Astrocyte of the spinal cord (primary cell): ENCODE results near the gene DENND4A.

Experiments used
- DNase-seq: peaks from one replicate; pipeline ENCODE4 v3.0.0; 2011; ENCODE audit warnings: low read depth, low spot score
- H3K4me3 ChIP-seq: 2 replicates; pipeline ENCODE4 v1.5.1; 2011; ENCODE audit warnings: low read depth, mild to moderate bottlenecking, low read length, moderate library complexity
- CTCF ChIP-seq: IDR thresholded peaks from 2 replicates; pipeline ENCODE4 v1.5.1; 2012; ENCODE audit warnings: low read depth, mild to moderate bottlenecking, low read length, inconsistent platforms
- in situ Hi-C: cut with HindIII; loops from 2 replicates; pipeline ENCODE4 v1.10.0; 2017; ENCODE audit warnings: low sequenced_read_pairs

The DENND4A gene

GRCh38 chr15:65690778-65691177 is 101.3 kb downstream of the DENND4A start:
- DNase-seq, result no peak
- no peak overlapping the region for H3K4me3 ChIP-seq
- no peak for TF ChIP-seq CTCF
- in situ Hi-C loops, result no loop called here

- H3K4me3 ChIP-seq, result no peak overlapping the region
- in situ Hi-C loops, result no loop called here
- TF ChIP-seq CTCF, result no peak
- DNase-seq, result no peak
Observed at GRCh38 chr15:65690173-65690572, 101.9 kb downstream of the DENND4A start.

GRCh38 chr15:65688462-65688861 is 103.6 kb downstream of the DENND4A start:
- DNase-seq, result no peak
- no peak for TF ChIP-seq CTCF
- in situ Hi-C loops, result no loop called here
- no peak overlapping the region for H3K4me3 ChIP-seq

GRCh38 chr15:65682404-65682911 is 109.6 kb downstream of the DENND4A start:
- H3K4me3 ChIP-seq, result no peak overlapping the region
- no peak for TF ChIP-seq CTCF
- in situ Hi-C loops, result no loop called here
- no peak for DNase-seq

GRCh38 chr15:65680544-65680943 is 111.5 kb downstream of the DENND4A start:
- TF ChIP-seq CTCF, result no peak
- in situ Hi-C loops, result no loop called here
- H3K4me3 ChIP-seq, result no peak overlapping the region
- DNase-seq, result no peak

GRCh38 chr15:65676123-65676522 is 116.0 kb downstream of the DENND4A start:
- H3K4me3 ChIP-seq, result no peak overlapping the region
- in situ Hi-C loops, result no loop called here
- no peak for TF ChIP-seq CTCF
- DNase-seq, result no peak

GRCh38 chr15:65675551-65675950 is 116.5 kb downstream of the DENND4A start:
- TF ChIP-seq CTCF, result no peak
- no peak overlapping the region for H3K4me3 ChIP-seq
- DNase-seq, result no peak
- in situ Hi-C loops, result no loop called here
